HepG2 (cell line): Measurements from ENCODE around the gene CKB.

ENCODE experiments used
- MXI1 ChIP-seq: IDR thresholded peaks from 3 replicates; pipeline ENCODE4 v1.6.1; 2012; ENCODE audit warnings: low read depth, low read length, inconsistent platforms, borderline replicate concordance
- REPIN1 ChIP-seq: sonication (generic); formaldehyde crosslinking; IDR thresholded peaks from 2 replicates; pipeline ENCODE4 v1.8.0; 2022; ENCODE audit warnings: missing genetic modification reagents, low read depth, mild to moderate bottlenecking, borderline replicate concordance

DNA sequence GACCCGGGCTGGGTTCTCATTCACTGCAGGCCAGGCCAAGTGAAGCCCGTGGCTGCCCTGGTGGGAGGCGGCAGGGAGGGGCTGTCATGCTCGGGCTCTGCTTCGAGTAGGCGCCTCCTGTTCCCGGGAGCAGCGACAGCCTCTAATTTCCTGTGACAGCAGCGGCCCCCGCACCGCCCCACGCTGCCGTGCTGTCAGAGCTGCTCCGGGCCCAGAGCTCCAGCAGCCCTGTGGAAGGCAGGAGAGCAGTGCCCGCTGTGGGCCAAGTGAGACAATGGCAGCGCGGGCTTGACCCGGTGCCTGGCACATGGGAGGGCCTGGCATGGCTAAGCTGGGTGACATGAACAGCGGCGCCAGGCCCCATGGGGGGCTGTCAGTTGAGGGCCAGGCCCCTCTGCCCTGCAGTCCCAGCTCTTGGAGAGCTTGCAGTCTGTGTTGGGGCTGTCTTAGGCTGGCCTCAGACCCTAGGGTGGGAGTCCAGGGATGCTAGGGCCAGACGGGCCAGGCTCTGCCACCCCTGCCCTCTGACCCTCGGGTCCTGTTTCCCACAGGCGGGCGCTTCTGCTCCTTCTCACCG is 11.5 kb upstream of the CKB start:
- TF ChIP-seq REPIN1, result no peak
- TF ChIP-seq MXI1, result no peak
